ENCODE measurements around the gene KIF6.

The KIF6 gene

GRCh38 chr6:39310542-39310941 lies 414.7 kb downstream of the KIF6 start:
- H3K4me3 ChIP-seq (ENCODE audit: low read length): no peak overlapping the region
- peaks cover 47% of the 10 kb centered on the region for H3K27me3 ChIP-seq (ENCODE audit: control insufficient read depth, insufficient read depth, low read length)
- no peak overlapping the region for H3K4me2 ChIP-seq (ENCODE audit: low read length)
- no peaks in the 10 kb centered on the region for H3K36me3 ChIP-seq (ENCODE audit: insufficient read depth, low read length)
- H3K9ac ChIP-seq (ENCODE audit: low read depth, low read length): no peak overlapping the region
- no peaks in the 10 kb centered on the region for H3K4me1 ChIP-seq (ENCODE audit: control insufficient read depth, insufficient read depth, low read length)
- H3K9me3 ChIP-seq (replicated peaks; ENCODE audit: low read length): no peaks in the 10 kb centered on the region

- Histone ChIP-seq H3K4me2 (ENCODE audit: low read length) (no peak overlapping the region), H3K27me3 (ENCODE audit: control insufficient read depth, insufficient read depth, low read length) (peaks cover 42% of the 10 kb centered on the region), H3K36me3 (ENCODE audit: insufficient read depth, low read length) (no peaks in the 10 kb centered on the region), H3K4me3 (ENCODE audit: low read length) (no peak overlapping the region), H3K9ac (ENCODE audit: low read depth, low read length) (no peak overlapping the region), H3K9me3 (replicated peaks; ENCODE audit: low read length) (no peaks in the 10 kb centered on the region), H3K4me1 (ENCODE audit: control insufficient read depth, insufficient read depth, low read length) (no peaks in the 10 kb centered on the region)
Observed at GRCh38 chr6:39309942-39310531, 415.2 kb downstream of the KIF6 start.

- H3K9ac ChIP-seq (ENCODE audit: low read depth, low read length): no peak overlapping the region
- peaks cover 16% of the 10 kb centered on the region for H3K27me3 ChIP-seq (ENCODE audit: control insufficient read depth, insufficient read depth, low read length)
- no peaks in the 10 kb centered on the region for H3K4me1 ChIP-seq (ENCODE audit: control insufficient read depth, insufficient read depth, low read length)
- H3K36me3 ChIP-seq (ENCODE audit: insufficient read depth, low read length): no peaks in the 10 kb centered on the region
- H3K4me2 ChIP-seq (ENCODE audit: low read length): no peak overlapping the region
- no peak overlapping the region for H3K4me3 ChIP-seq (ENCODE audit: low read length)
- H3K9me3 ChIP-seq (replicated peaks; ENCODE audit: low read length): no peaks in the 10 kb centered on the region
Observed at GRCh38 chr6:39307462-39307861, 417.7 kb downstream of the KIF6 start.

GRCh38 chr6:39304951-39305350 lies 420.3 kb downstream of the KIF6 start:
- Histone ChIP-seq H3K4me3 (ENCODE audit: low read length) (no peak overlapping the region), H3K27me3 (ENCODE audit: control insufficient read depth, insufficient read depth, low read length) (peaks cover 13% of the 10 kb centered on the region), H3K36me3 (ENCODE audit: insufficient read depth, low read length) (no peaks in the 10 kb centered on the region), H3K4me2 (ENCODE audit: low read length) (no peak overlapping the region), H3K4me1 (ENCODE audit: control insufficient read depth, insufficient read depth, low read length) (no peaks in the 10 kb centered on the region), H3K9ac (ENCODE audit: low read depth, low read length) (no peak overlapping the region), H3K9me3 (replicated peaks; ENCODE audit: low read length) (no peaks in the 10 kb centered on the region)

- Histone ChIP-seq H3K4me3 (ENCODE audit: low read length) (no peak overlapping the region), H3K4me2 (ENCODE audit: low read length) (no peak overlapping the region), H3K4me1 (ENCODE audit: control insufficient read depth, insufficient read depth, low read length) (no peaks in the 10 kb centered on the region), H3K36me3 (ENCODE audit: insufficient read depth, low read length) (no peaks in the 10 kb centered on the region), H3K9me3 (replicated peaks; ENCODE audit: low read length) (no peaks in the 10 kb centered on the region), H3K9ac (ENCODE audit: low read depth, low read length) (no peak overlapping the region), H3K27me3 (ENCODE audit: control insufficient read depth, insufficient read depth, low read length) (peaks cover 13% of the 10 kb centered on the region)
Observed at GRCh38 chr6:39303425-39304153, 421.6 kb downstream of the KIF6 start.

GRCh38 chr6:39302669-39303424 lies 422.4 kb downstream of the KIF6 start:
- no peaks in the 10 kb centered on the region for H3K9me3 ChIP-seq (replicated peaks; ENCODE audit: low read length)
- peak overlapping the region; percentile 60 for H3K4me2 ChIP-seq (ENCODE audit: low read length)
- H3K9ac ChIP-seq (ENCODE audit: low read depth, low read length): no peak overlapping the region
- H3K27me3 ChIP-seq (ENCODE audit: control insufficient read depth, insufficient read depth, low read length): peaks cover 15% of the 10 kb centered on the region
- no peaks in the 10 kb centered on the region for H3K36me3 ChIP-seq (ENCODE audit: insufficient read depth, low read length)
- H3K4me1 ChIP-seq (ENCODE audit: control insufficient read depth, insufficient read depth, low read length): no peaks in the 10 kb centered on the region
- H3K4me3 ChIP-seq (ENCODE audit: low read length): no peak overlapping the region

GRCh38 chr6:39302011-39302410 lies 423.2 kb downstream of the KIF6 start:
- no peak overlapping the region for H3K4me2 ChIP-seq (ENCODE audit: low read length)
- H3K4me3 ChIP-seq (ENCODE audit: low read length): no peak overlapping the region
- no peaks in the 10 kb centered on the region for H3K4me1 ChIP-seq (ENCODE audit: control insufficient read depth, insufficient read depth, low read length)
- H3K9ac ChIP-seq (ENCODE audit: low read depth, low read length): no peak overlapping the region
- H3K27me3 ChIP-seq (ENCODE audit: control insufficient read depth, insufficient read depth, low read length): peaks cover 15% of the 10 kb centered on the region
- no peaks in the 10 kb centered on the region for H3K36me3 ChIP-seq (ENCODE audit: insufficient read depth, low read length)
- H3K9me3 ChIP-seq (replicated peaks; ENCODE audit: low read length): no peaks in the 10 kb centered on the region

GRCh38 chr6:39301606-39302005 lies 423.6 kb downstream of the KIF6 start:
- H3K9ac ChIP-seq (ENCODE audit: low read depth, low read length): no peak overlapping the region
- H3K27me3 ChIP-seq (ENCODE audit: control insufficient read depth, insufficient read depth, low read length): peaks cover 15% of the 10 kb centered on the region
- no peaks in the 10 kb centered on the region for H3K9me3 ChIP-seq (replicated peaks; ENCODE audit: low read length)
- no peak overlapping the region for H3K4me3 ChIP-seq (ENCODE audit: low read length)
- no peak overlapping the region for H3K4me2 ChIP-seq (ENCODE audit: low read length)
- H3K36me3 ChIP-seq (ENCODE audit: insufficient read depth, low read length): no peaks in the 10 kb centered on the region
- no peaks in the 10 kb centered on the region for H3K4me1 ChIP-seq (ENCODE audit: control insufficient read depth, insufficient read depth, low read length)

GRCh38 chr6:39300739-39301138 lies 424.5 kb downstream of the KIF6 start:
- no peak overlapping the region for H3K9ac ChIP-seq (ENCODE audit: low read depth, low read length)
- H3K27me3 ChIP-seq (ENCODE audit: control insufficient read depth, insufficient read depth, low read length): peaks cover 15% of the 10 kb centered on the region
- no peaks in the 10 kb centered on the region for H3K4me1 ChIP-seq (ENCODE audit: control insufficient read depth, insufficient read depth, low read length)
- H3K4me2 ChIP-seq (ENCODE audit: low read length): no peak overlapping the region
- H3K9me3 ChIP-seq (replicated peaks; ENCODE audit: low read length): no peaks in the 10 kb centered on the region
- H3K36me3 ChIP-seq (ENCODE audit: insufficient read depth, low read length): no peaks in the 10 kb centered on the region
- H3K4me3 ChIP-seq (ENCODE audit: low read length): no peak overlapping the region

- no peaks in the 10 kb centered on the region for H3K9me3 ChIP-seq (replicated peaks; ENCODE audit: low read length)
- H3K4me2 ChIP-seq (ENCODE audit: low read length): no peak overlapping the region
- H3K9ac ChIP-seq (ENCODE audit: low read depth, low read length): no peak overlapping the region
- no peak overlapping the region for H3K4me3 ChIP-seq (ENCODE audit: low read length)
- H3K27me3 ChIP-seq (ENCODE audit: control insufficient read depth, insufficient read depth, low read length): peaks cover 15% of the 10 kb centered on the region
- H3K36me3 ChIP-seq (ENCODE audit: insufficient read depth, low read length): no peaks in the 10 kb centered on the region
- no peaks in the 10 kb centered on the region for H3K4me1 ChIP-seq (ENCODE audit: control insufficient read depth, insufficient read depth, low read length)
Observed at GRCh38 chr6:39298061-39298460, 427.1 kb downstream of the KIF6 start.

- Histone ChIP-seq H3K36me3 (ENCODE audit: insufficient read depth, low read length) (no peaks in the 10 kb centered on the region), H3K4me3 (ENCODE audit: low read length) (no peak overlapping the region), H3K9ac (ENCODE audit: low read depth, low read length) (no peak overlapping the region), H3K9me3 (replicated peaks; ENCODE audit: low read length) (no peaks in the 10 kb centered on the region), H3K4me1 (ENCODE audit: control insufficient read depth, insufficient read depth, low read length) (no peaks in the 10 kb centered on the region), H3K27me3 (ENCODE audit: control insufficient read depth, insufficient read depth, low read length) (peaks cover 15% of the 10 kb centered on the region), H3K4me2 (ENCODE audit: low read length) (no peak overlapping the region)
Observed at GRCh38 chr6:39296745-39297640, 428.2 kb downstream of the KIF6 start.
